AG09309 (cell line): ENCODE results near the gene POLR3B.

ENCODE experiments used
- DNase-seq: peaks from one replicate; pipeline ENCODE4 v3.0.0-alpha.2; 2010; ENCODE audit warnings: low read depth
- H3K4me3 ChIP-seq: 2 replicates; pipeline ENCODE4 v1.5.1; 2011; ENCODE audit warnings: mild to moderate bottlenecking, low read depth, low read length, moderate library complexity; ENCODE audit not compliant: control insufficient read depth
- TF ChIP-seq, protein P1 (sequence below): IDR thresholded peaks from 2 replicates; pipeline ENCODE4 v1.5.1; 2011; ENCODE audit warnings: mild to moderate bottlenecking, low read depth, low read length, inconsistent platforms; ENCODE audit not compliant: insufficient read depth, control insufficient read depth; ENCODE audit errors: missing control alignments

The POLR3B gene

GRCh38 chr12:106425061-106425702, 67.6 kb downstream of the POLR3B start:
- no peak overlapping the region for H3K4me3 ChIP-seq
- TF ChIP-seq, protein P1, sequence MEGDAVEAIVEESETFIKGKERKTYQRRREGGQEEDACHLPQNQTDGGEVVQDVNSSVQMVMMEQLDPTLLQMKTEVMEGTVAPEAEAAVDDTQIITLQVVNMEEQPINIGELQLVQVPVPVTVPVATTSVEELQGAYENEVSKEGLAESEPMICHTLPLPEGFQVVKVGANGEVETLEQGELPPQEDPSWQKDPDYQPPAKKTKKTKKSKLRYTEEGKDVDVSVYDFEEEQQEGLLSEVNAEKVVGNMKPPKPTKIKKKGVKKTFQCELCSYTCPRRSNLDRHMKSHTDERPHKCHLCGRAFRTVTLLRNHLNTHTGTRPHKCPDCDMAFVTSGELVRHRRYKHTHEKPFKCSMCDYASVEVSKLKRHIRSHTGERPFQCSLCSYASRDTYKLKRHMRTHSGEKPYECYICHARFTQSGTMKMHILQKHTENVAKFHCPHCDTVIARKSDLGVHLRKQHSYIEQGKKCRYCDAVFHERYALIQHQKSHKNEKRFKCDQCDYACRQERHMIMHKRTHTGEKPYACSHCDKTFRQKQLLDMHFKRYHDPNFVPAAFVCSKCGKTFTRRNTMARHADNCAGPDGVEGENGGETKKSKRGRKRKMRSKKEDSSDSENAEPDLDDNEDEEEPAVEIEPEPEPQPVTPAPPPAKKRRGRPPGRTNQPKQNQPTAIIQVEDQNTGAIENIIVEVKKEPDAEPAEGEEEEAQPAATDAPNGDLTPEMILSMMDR: no peak
- no peak for DNase-seq

GRCh38 chr12:106427917-106428316, 70.4 kb downstream of the POLR3B start:
- DNase-seq: no peak
- TF ChIP-seq, protein P1: no peak
- H3K4me3 ChIP-seq: no peak overlapping the region

- DNase-seq: no peak
- H3K4me3 ChIP-seq: no peak overlapping the region
- TF ChIP-seq, protein P1: no peak
Measured at GRCh38 chr12:106428384-106428783, 70.8 kb downstream of the POLR3B start.

DNA sequence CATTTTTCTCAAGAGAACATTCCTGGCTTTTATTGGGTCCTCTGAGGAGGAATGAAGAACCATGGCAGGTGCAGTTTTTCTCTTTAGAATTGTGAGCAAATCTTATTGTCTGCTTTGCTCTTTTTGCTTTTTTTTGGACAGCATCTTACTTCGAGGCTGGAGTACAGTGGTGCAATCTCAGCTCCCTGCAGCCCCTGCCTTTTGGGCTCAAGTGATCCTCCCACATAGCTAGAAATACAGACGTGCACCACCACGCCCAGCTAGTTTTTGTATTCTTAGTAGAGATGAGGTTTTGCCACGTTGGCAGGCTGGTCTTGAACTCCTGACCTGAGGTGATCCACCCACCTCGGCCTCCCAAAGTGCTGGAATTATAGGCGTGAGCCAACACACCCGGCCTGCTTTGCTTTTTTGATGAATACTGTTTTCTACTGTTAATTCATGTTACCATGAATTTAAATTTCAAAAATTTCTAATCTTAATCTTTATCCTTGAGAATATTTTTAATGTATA, 71.5 kb downstream of the POLR3B start:
- TF ChIP-seq, protein P1: no peak
- DNase-seq: no peak
- H3K4me3 ChIP-seq: no peak overlapping the region

- H3K4me3 ChIP-seq: no peak overlapping the region
- TF ChIP-seq, protein P1: no peak
- DNase-seq: no peak
Measured at GRCh38 chr12:106429636-106430035, 72.1 kb downstream of the POLR3B start.

- TF ChIP-seq, protein P1: no peak
Measured at GRCh38 chr12:106431839-106432411, 74.4 kb downstream of the POLR3B start.

More at GRCh38 chr12:106431839-106432411, 74.4 kb downstream of the POLR3B start:
- no peak for DNase-seq
- no peak overlapping the region for H3K4me3 ChIP-seq
